DOHH2 (cell line): ENCODE data around the gene ZYX.

Experiments
- CTCF ChIP-seq: fragments of 200-600 bp; sonication (generic); IDR thresholded peaks from one replicate; pipeline ENCODE4 v1.5.1; 2014; ENCODE audit warnings: antibody characterized with exemption, mild to moderate bottlenecking, low read depth, low read length; ENCODE audit not compliant: poor library complexity, severe bottlenecking
- EZH2phosphoT487 ChIP-seq: fragments of 200-600 bp; sonication (generic); IDR thresholded peaks from 2 replicates; pipeline ENCODE4 v1.6.1; 2017; ENCODE audit warnings: borderline replicate concordance, mild to moderate bottlenecking, antibody characterized with exemption, low read length, moderate library complexity, mixed read lengths

GRCh38 chr7:143375298-143376034 lies 5.7 kb upstream of the ZYX start:
- no peak for TF ChIP-seq EZH2phosphoT487
- TF ChIP-seq CTCF = no peak
